SU-DHL-6 (cell line): Measurements from ENCODE around the gene SERAC1.

Source experiments
- H2AFZ ChIP-seq: fragments of 200-600 bp; sonication (generic); 2 replicates; pipeline ENCODE4 v1.6.1; 2014; ENCODE audit warnings: low read depth, mild to moderate bottlenecking, moderate library complexity, mixed read lengths, antibody characterized with exemption, low read length; ENCODE audit not compliant: severe bottlenecking
- H3F3A ChIP-seq: fragments of 200-600 bp; shearing (Covaris generic); 2 replicates; pipeline ENCODE4 v1.6.0; 2016; ENCODE audit warnings: antibody characterized with exemption, mild to moderate bottlenecking; ENCODE audit not compliant: insufficient read depth
- H3K27ac ChIP-seq: fragments of 200-600 bp; sonication (generic); 2 replicates; pipeline ENCODE4 v1.5.1; 2016; ENCODE audit warnings: low read depth, mild to moderate bottlenecking, low read length, moderate library complexity, mixed read lengths
- H3K27me3 ChIP-seq: fragments of 200-600 bp; sonication (generic), shearing (Covaris generic); 2 replicates; pipeline ENCODE4 v1.6.0; 2014; ENCODE audit warnings: mild to moderate bottlenecking, low read length
- H3K36me3 ChIP-seq: fragments of 200-600 bp; sonication (generic); 2 replicates; pipeline ENCODE4 v1.6.1; 2014; ENCODE audit warnings: mild to moderate bottlenecking, low read length, mixed read lengths
- H3K4me2 ChIP-seq: fragments of 300-600, 200-600 bp; shearing (Covaris generic), sonication (generic); 2 replicates; pipeline ENCODE4 v1.6.0; 2014; ENCODE audit warnings: low read length, low read depth, mild to moderate bottlenecking; ENCODE audit not compliant: poor library complexity, severe bottlenecking
- H3K4me3 ChIP-seq: fragments of 200-600 bp; sonication (generic); 2 replicates; pipeline ENCODE4 v1.5.1; 2014; ENCODE audit warnings: antibody characterized with exemption, low read length, mild to moderate bottlenecking, mixed read lengths; ENCODE audit not compliant: insufficient read depth, poor library complexity, severe bottlenecking
- H3K79me2 ChIP-seq: fragments of 200-600 bp; sonication (generic); 2 replicates; pipeline ENCODE4 v1.6.1; 2014; ENCODE audit warnings: mild to moderate bottlenecking, low read length, moderate library complexity; ENCODE audit not compliant: insufficient read depth
- H3K9ac ChIP-seq: fragments of 200-600 bp; sonication (generic); 2 replicates; pipeline ENCODE4 v1.7.0; 2014; ENCODE audit warnings: mild to moderate bottlenecking, low read length
- H3K9me2 ChIP-seq: fragments of 200-600 bp; sonication (generic); replicated peaks from 2 replicates; pipeline ENCODE4 v1.6.1; 2014; ENCODE audit warnings: low read length; ENCODE audit not compliant: insufficient read depth
- H3K9me3 ChIP-seq: fragments of 200-600 bp; sonication (generic); 2 replicates; pipeline ENCODE4 v1.6.1; 2014; ENCODE audit warnings: low read length, mixed read lengths; ENCODE audit not compliant: insufficient read depth
- H4K20me1 ChIP-seq: fragments of 200-600 bp; sonication (generic); 2 replicates; pipeline ENCODE4 v1.6.1; 2014; ENCODE audit warnings: low read depth, mild to moderate bottlenecking, antibody characterized with exemption, low read length, moderate library complexity, mixed read lengths
- CTCF ChIP-seq: fragments of 200-600 bp; sonication (generic); IDR thresholded peaks from one replicate; pipeline ENCODE4 v1.5.1; 2017; ENCODE audit warnings: antibody characterized with exemption, mild to moderate bottlenecking, low read length, moderate library complexity; ENCODE audit not compliant: insufficient read depth, poor library complexity, severe bottlenecking
- EZH2phosphoT487 ChIP-seq: fragments of 200-600 bp; sonication (generic), shearing (Covaris generic); conservative IDR thresholded peaks from 2 replicates; pipeline ENCODE4 v1.6.1; 2018; ENCODE audit warnings: mild to moderate bottlenecking, antibody characterized with exemption, low read length, moderate library complexity, mixed read lengths

Gene SERAC1

GRCh38 chr6:158160932-158161539 is 7.0 kb downstream of the SERAC1 start:
- H4K20me1 ChIP-seq, result no peaks in the 10 kb centered on the region
- no peak overlapping the region for H3K4me2 ChIP-seq
- H3K27me3 ChIP-seq, result no peaks in the 10 kb centered on the region
- TF ChIP-seq EZH2phosphoT487, result no peak
- TF ChIP-seq CTCF, result no peak
- no peak overlapping the region for H3K27ac ChIP-seq
- H3K36me3 ChIP-seq, result no peaks in the 10 kb centered on the region
- H3K9me2 ChIP-seq, result no peaks in the 10 kb centered on the region
- H3K79me2 ChIP-seq, result no peaks in the 10 kb centered on the region
- H2AFZ ChIP-seq, result no peak overlapping the region
- H3K9ac ChIP-seq, result no peak overlapping the region
- H3K9me3 ChIP-seq, result no peaks in the 10 kb centered on the region
- H3F3A ChIP-seq, result no peaks in the 10 kb centered on the region
- H3K4me3 ChIP-seq, result no peak overlapping the region

- no peaks in the 10 kb centered on the region for H3K9me3 ChIP-seq
- H3K4me2 ChIP-seq, result no peak overlapping the region
- no peak overlapping the region for H3K9ac ChIP-seq
- no peaks in the 10 kb centered on the region for H3K36me3 ChIP-seq
- no peaks in the 10 kb centered on the region for H4K20me1 ChIP-seq
- H3K4me3 ChIP-seq, result no peak overlapping the region
- no peaks in the 10 kb centered on the region for H3F3A ChIP-seq
- H3K27me3 ChIP-seq, result no peaks in the 10 kb centered on the region
- H2AFZ ChIP-seq, result no peak overlapping the region
- TF ChIP-seq EZH2phosphoT487, result no peak
- TF ChIP-seq CTCF, result no peak
- H3K27ac ChIP-seq, result no peak overlapping the region
- no peaks in the 10 kb centered on the region for H3K79me2 ChIP-seq
- no peaks in the 10 kb centered on the region for H3K9me2 ChIP-seq
Measured at GRCh38 chr6:158158748-158159147, 9.3 kb downstream of the SERAC1 start.

GRCh38 chr6:158158123-158158522 is 9.9 kb downstream of the SERAC1 start:
- H3F3A ChIP-seq, result no peaks in the 10 kb centered on the region
- no peaks in the 10 kb centered on the region for H3K79me2 ChIP-seq
- no peak overlapping the region for H3K27ac ChIP-seq

More at GRCh38 chr6:158158123-158158522, 9.9 kb downstream of the SERAC1 start:
- Histone ChIP-seq H3K27me3 (no peaks in the 10 kb centered on the region), H2AFZ (no peak overlapping the region), H3K4me3 (no peak overlapping the region), H3K9me3 (no peaks in the 10 kb centered on the region), H3K36me3 (no peaks in the 10 kb centered on the region), H3K4me2 (no peak overlapping the region), H3K9me2 (no peaks in the 10 kb centered on the region), H4K20me1 (no peaks in the 10 kb centered on the region), H3K9ac (no peak overlapping the region)
- TF ChIP-seq CTCF, result no peak
- TF ChIP-seq EZH2phosphoT487, result no peak
